HG03575 (cell line): ENCODE data around the gene SLC29A3.

ENCODE experiments used
- ATAC-seq: cut with Tn5 transposase; IDR thresholded peaks from one replicate; pipeline ENCODE4 v1.9.1; 2021; ENCODE audit not compliant: unreplicated experiment, insufficient number of reproducible peaks, low FRiP score; ENCODE audit errors: extremely low read depth

Gene SLC29A3

DNA sequence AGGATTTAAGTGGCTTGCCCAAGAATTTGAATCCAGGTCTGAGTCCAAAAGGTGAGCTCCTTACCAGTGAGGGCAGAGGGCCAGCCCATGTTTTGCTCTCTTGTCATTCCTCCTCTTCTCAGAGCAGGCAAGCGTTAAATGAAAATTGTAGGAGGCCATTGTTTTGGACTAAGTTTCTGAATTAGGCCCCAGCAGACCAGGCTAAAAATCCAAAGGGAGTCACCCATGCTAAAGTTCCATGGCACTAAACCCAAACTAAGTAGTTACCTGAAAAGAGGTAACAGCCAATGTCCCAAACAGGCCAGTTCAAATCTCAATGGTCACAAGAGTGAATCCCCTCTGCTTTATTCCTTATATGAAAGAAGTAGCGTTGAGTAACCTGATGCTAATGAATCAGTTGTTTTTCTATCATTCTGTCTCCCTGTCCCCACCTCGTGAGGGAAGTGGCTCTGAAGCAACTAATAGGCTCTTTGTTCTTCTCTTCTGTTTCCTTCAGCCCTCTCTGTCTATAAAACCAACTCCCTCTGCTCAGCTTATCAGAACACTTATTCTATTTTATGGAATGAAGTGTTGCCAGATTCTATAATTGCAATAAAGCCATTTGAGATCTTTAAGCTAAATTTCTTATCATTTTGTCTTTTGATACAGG lies 60.2 kb downstream of the SLC29A3 start:
- ATAC-seq: no peak

DNA sequence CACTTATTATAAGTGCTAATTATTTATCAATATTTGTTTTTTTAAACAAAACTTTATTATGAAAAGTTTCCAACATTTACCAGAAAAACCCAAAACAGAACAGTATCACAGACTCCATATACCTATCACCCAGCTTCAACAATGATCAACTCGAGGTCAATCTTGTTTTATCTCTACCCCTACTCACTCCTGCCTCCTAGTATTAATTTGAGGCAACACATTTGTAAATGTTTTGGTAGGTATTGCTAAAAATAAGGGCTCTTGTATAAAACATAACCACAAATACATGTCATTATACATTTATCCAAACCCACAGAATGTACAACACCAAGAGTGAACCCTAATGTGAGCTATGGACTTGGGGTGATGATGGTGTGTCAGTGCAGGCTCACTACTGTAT lies 61.8 kb downstream of the SLC29A3 start:
- no peak for ATAC-seq

DNA sequence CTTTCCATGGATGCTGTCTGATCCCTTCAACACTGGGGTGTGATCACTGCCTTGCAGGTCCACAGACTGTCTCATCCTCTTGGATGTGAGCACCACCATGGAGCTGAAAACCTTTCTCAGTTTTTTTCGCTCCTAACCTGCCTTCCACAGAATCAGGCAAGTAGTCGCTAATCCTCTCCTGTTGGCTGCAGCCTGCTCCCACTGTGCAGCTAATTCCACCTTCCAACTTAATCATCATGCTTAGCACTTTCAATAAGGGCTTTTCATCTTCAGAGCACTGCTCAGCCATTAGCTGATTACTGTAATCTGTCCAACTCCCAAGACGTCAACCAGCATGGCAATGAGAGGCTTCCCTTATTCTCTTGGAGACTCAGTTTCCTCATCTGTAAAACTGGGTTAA lies 62.6 kb downstream of the SLC29A3 start:
- ATAC-seq: no peak

DNA sequence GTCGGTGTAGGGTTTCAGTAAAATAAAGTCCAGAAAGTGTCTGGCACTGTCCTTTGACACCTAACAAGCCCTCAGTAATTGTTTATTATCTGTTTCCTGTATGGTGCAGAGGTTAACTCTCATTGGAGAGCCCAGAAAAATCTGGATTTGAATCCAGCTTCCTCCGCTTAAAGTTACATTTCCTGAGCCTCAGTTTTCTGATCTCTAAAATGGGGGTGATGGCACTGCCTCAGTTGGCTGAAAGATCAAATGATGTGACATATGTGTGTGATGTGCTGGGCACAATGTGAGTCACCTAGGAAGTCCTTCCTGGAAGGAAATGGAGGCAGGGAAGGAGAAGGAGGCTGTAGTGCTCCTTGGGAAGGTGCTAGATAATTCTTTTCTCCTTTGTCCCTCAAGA lies 63.0 kb downstream of the SLC29A3 start:
- ATAC-seq: no peak

DNA sequence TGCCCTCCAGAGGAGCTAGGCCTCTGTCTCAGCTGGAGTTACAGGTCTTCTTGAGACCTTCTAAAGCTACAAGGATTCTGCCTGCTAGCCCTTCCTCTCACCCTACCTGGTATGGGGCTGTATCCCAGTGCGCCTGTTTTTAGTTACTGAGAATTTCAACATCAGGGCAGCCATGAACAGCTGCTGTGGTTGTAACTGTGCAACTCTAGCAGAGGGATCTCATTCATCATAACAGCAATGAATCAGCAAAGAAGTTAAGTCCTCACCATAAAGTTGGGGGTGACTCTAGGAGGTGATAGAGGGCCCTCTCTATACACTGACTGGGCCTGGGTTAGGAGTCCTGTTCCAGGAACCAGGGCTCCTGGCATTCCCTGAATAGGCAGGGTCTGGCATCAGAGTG lies 63.7 kb downstream of the SLC29A3 start:
- no peak for ATAC-seq

DNA sequence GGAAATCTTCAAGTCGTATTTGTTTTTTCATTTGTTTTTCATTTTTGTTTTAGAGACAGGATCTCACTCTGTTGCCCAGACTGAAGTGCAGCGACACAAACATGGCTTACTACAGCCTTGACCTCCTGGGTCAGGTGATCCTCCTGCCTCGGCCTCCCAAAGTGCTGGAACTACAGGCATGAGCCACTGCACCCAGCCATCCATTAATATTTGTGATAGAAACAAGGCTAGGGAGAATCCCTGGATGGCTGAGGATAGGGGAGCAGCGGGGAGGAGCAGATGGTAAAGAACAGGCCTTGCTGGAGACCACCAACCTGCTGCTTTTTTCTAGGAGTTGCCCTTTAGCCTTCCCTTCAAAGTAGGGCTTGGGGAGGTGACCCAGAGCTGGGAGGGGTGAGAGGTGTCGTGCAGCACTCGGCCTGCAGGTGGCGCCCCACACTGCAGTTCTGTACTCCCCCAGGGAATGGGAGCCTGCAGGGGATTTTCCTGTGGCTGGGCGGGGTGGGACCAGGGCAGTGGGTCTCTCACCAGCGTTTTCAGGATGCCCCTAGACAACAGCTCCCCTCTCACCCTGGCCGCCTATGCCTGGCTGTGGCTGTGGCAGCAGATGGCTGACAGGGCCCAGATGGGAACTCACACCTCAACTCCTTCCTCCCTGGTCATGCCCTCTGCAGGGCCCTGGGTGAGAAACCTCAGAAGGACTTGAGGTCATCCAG lies 65.1 kb downstream of the SLC29A3 start:
- ATAC-seq: no peak

DNA sequence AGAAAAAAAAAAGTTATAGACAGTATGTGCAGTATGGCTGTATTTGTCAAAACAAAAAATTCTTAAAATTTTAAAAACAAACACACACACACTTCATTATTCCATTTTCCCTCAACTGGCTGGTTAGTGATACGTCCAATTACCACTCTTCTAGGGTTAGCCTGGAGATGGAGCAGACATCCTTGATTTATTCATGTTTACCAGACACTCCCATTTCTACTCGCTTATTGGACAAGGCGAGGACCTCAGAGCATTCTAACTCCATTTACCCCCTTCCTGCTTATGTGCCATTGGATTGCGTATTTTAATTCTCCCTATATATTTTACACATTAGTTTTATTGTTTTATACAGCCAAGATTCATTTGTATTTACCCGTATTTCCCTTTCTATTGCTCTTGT lies 69.1 kb downstream of the SLC29A3 start:
- no peak for ATAC-seq

DNA sequence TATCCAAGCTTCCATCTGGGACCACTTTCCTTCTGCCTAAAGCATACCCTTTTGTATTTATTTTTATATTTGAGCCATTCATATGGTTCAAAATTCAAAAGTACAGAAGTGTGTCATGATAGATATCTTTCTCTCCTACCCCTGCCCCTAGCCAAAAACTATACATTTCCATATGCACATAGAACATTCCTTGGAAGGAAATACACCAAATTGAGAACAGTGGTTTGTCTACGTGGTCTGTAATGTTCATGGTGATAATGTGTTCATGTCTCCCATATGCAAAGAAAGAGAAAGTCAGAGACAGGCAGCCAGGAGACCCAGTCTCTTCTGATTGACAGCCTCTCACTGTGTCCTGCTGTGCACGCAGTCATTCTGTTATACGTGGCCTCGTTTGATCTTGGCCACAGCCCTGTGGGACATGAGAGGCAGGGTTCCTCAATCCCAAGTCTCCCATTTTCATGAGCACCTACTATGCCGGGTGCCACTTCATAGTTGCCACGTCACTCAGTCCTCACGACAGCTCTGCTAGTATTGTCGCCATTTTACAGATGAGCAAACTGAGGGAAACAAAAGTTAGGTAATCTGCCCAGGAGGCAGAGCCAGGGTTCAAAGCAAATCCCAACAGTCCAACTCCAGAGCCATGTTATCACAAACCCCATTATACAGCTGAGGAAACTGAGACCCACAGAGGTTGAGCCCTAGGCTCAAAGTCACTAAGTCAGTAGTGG lies 69.7 kb downstream of the SLC29A3 start:
- no peak for ATAC-seq

DNA sequence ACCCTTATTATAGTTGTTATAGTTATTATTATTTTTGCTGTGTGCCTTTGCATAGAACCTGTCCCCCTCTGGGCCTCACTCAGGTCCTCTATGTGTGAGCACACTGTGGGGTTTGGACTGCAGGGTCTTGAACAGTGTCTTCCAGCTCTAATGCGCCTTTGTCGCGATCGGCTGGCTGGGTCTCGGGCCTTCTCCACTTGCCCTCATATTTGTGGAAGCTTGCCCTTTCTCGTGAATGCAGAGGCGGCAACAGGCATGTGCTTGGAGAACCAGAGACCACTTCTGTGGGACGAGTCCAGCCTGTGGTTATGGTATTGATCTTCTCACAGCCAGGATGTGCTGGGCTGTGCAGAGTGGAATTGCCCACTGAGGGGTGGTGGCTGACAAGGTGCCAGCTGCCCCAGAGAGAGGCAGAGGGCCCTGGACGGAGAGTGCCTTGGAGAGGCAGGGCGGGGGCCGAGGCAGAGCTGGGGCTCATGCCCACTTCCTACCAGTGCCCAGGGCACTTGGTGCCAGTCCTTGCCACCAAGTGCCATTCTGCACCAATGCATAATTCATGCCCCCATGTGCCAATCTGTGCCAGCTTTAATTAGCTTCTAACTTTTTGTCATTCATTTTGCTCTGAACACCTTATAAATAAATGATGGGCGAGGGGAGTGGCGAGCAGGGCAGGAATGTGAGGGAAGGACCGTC lies 70.9 kb downstream of the SLC29A3 start:
- no peak for ATAC-seq

DNA sequence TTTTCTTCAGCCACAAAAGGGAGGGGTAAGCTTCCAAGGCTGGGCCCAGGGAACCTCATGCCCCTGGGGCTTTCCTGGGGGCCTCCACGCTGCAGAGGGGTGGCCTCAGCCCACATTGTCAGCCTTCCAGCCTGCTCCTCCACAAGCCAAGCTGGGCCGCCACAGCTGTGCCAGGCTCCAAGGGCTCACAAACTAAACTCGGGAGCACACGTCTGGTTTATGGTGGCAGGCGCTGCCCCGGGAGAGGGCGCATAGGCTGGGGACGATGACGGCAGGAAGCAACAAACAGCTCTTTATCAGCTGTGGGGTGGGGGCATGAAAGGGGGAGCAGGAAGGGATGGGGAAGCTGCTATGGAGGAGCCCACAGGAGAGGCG lies 71.4 kb downstream of the SLC29A3 start:
- no peak for ATAC-seq

DNA sequence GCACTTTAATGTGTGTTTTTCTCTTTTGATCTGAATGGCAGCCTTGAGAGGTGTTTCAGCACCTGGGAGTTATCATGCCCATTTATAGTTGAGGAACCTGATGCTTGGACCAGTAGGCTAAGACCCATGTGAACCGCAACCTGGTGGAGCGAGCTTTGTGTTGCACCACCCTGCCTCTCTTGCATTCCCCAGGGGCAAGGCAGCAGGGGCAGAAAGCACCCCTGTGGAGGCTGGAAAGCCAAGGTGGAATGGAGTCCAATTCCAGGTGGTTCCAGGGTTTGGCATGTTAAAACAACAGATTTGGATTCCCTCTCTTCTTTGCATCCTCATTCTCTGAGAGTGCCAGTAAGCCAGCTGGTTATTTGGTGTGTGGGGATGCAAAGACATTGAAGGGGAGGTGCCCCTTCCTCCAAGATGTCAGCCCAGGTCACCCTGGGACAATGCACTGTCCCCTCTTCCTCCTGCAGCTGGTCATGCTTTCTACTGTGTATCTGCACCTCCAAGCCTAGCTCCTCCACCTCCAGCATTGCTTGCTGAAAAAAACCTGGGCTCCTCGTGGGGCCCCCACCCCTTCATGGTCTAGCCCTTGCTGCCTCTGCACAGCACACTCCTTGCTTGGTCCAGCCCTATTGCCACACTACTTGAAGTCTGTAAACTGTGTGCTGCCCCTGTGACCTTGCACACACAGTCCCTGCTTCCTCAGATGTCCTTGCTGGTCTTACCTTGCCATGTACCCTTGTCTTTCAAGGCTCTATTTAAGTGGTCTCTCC lies 72.0 kb downstream of the SLC29A3 start:
- no peak for ATAC-seq

DNA sequence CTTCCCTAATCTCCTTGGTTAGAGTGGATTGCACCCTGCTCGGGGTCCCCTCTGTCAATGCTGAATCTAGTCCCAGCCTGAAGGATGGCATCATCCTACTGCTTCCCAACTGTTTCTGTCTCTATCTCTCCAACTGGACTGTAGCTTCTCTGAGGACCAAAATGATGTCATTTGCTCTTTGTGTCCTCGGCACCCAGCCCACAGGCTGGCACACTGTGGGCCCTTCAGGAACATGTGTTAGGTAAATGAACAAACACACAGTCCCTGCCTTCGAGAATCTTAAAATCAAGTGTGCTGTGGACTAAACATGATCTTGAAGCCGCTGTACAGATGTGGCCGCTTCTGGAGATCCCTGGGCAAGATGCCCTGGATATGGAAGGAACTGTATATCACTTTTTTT lies 72.6 kb downstream of the SLC29A3 start:
- ATAC-seq: no peak

DNA sequence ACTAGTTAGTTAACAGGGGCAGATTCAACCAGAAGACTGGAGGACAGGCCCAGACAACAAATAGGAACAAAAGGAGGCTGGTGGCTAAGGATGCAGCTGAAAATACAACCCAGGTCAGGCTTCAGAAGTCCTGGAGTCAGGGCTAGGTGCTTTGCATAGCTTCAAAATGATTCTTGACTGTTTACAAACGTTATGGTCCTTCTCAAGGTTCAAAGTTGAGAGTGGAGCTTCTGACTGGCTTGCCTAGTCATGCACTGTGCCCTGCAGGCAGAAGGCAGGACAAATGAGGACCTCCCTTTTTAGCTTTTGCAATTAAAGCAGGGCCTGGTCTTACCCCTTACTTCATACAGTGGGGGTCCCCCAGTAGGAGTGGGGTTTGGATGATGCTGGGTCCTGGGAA lies 73.2 kb downstream of the SLC29A3 start:
- no peak for ATAC-seq

DNA sequence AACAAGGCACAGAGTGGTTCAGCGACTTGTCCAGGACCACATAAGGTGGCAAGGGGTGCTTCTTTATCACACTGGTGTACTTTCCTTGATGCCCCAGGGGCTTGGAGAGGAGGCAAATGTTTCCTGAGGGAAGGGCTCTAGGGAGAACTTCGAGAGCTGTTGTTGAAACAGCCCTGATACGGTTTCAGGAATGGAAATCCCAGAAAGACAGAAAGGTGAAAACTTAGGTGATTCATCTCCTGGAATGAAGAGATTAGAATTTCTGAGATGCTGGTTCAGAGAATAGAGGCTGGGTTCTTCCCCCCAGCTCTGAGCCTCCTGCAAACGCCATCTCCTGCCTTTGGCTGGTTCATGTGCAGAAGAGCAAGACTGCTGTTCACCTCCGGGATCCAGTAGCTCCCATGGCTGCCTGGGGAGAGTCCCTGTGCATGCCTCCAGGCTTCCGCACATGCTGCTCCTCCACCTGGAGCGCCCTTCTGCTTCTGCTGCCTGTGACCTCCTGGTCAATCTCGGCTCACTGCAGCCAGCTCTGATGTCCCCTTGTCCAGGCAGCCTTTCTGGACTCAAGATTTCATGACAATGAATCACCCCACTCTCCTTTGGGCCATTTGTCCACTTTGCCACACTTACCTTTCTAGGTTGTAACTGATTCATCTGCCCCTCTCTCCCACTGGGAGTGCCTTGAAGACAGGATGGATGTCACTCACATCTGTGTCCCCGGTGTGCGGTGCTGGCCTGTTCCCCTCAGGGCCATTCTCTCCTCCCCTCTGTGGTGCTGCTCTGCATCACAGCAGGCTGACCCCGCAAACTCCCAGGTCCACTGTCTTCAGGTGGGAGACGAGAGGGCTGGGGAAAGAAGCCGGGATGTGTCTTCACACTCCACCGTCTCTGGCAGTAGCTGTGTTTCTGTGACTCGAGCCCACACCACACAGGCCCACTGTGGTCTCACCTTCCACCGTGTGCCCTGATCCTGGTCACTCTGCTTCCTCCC lies 74.0 kb downstream of the SLC29A3 start:
- ATAC-seq: no peak

DNA sequence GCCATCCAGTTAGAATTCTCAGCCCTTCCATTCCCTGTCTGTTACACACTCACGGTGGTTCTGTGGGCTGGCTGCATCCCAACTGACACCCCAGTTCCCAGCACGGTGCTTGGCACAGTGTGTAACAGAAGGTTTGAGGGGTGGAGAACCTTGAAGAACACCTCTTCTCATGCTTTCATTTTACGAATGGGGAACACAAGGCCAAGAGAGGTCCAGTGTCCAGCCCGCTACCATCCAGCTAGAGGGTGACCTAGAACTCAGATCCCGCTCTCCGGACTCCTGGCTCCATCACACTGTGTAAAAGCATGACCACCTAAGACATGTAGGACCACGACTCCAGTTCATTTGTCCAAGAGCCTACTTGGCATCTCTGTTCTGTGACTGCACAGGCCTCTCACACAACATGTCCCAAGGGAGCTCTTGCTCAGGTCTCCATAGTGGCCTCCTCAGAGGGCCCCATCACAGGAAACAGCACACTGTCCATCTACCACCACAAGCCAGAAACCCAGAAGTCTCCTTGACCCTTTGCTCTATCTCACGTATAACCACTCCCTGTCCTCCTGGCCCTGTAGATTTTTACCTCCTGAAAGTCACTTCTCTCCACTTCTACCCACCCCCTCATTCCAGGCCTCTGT lies 74.9 kb downstream of the SLC29A3 start:
- ATAC-seq: no peak

DNA sequence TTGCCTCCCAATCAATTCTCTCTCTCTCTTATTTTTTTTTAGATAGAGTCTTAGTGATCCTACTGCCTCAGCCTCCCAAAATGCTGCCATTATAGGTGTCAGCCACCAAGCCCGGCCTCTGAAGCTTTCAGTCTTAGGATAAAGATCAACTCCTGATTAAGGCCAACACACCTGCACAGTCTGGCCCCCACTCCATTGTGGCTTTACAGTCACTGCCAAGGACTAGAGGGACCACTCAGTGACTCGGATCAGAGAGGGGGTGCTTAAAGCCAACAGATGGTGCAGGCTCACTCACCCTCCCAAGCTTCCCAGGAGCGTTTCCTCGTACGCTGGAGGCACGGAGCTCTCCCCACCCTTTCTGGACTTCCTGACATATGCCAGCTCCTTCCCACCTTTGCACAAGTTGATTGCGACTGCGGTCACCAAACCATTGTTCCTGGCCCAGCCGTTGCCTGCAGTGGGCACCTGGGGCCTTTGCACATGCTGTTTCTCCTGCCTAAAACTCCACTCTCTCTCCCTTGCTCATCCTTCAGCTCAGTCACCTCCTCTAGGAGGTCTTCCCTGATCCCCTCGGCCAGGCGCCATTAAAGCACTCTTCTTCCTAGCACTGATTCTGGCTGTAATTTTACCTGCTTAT lies 76.0 kb downstream of the SLC29A3 start:
- no peak for ATAC-seq

DNA sequence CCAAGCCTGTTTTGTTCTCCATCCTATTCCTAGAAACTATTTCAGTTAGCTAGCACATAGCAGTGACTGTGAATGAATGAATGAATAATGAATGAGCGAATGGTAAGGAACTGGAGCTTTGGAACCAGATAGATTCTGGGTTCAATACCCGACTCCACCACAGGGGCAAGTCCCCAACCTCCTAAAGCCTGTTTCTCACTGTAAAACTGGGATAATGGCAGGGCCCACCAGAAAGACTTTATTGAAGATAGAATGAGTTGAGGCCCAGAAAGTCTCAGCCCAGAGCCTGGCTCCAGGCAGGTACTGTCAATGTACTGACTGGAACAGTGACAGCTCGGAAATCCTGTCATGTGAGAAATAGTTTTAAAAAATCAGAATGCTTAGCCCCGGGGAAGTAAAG lies 76.6 kb downstream of the SLC29A3 start:
- ATAC-seq: no peak
